OCI-LY1 (cell line): Measurements from ENCODE around the gene C8G.

Source experiments
- EZH2 ChIP-seq: fragments of 200-600 bp; sonication (generic), shearing (Covaris generic); IDR thresholded peaks from 2 replicates; pipeline ENCODE4 v1.8.0; 2017; ENCODE audit warnings: borderline replicate concordance, mixed run types, mild to moderate bottlenecking, antibody characterized with exemption, low read length, moderate library complexity, mixed read lengths
- TF ChIP-seq, protein P1 (sequence below): fragments of 200-600 bp; sonication (generic), shearing (Covaris generic); IDR thresholded peaks from 2 replicates; pipeline ENCODE4 v1.5.1; 2017; ENCODE audit warnings: mild to moderate bottlenecking, antibody characterized with exemption, low read length, moderate library complexity, mixed read lengths

DNA sequence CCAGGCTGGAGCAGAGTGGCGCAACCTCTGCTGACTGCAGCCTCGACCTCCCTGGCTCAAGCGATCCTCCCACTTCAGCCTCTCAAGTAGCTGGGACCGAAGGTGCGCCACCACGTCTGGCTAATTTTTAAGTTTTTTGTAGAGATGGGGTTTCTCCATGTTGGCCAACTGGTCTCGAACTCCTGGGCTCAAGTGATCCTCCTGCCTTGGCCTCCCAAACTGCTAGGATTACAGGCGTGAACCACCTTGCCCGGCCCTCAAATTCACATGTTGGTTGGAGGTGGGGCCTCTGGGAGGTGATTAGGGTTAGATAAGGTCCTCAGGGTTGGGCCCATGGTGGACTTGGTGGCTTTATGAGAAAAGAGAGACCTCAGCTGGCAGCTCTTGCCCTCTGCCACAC lies 17.1 kb downstream of the C8G start:
- TF ChIP-seq, protein P1, sequence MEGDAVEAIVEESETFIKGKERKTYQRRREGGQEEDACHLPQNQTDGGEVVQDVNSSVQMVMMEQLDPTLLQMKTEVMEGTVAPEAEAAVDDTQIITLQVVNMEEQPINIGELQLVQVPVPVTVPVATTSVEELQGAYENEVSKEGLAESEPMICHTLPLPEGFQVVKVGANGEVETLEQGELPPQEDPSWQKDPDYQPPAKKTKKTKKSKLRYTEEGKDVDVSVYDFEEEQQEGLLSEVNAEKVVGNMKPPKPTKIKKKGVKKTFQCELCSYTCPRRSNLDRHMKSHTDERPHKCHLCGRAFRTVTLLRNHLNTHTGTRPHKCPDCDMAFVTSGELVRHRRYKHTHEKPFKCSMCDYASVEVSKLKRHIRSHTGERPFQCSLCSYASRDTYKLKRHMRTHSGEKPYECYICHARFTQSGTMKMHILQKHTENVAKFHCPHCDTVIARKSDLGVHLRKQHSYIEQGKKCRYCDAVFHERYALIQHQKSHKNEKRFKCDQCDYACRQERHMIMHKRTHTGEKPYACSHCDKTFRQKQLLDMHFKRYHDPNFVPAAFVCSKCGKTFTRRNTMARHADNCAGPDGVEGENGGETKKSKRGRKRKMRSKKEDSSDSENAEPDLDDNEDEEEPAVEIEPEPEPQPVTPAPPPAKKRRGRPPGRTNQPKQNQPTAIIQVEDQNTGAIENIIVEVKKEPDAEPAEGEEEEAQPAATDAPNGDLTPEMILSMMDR = no peak
- TF ChIP-seq EZH2 = no peak
